GM12801 (cell line): ENCODE results near the gene SMYD1.

ENCODE experiments used
- CTCF ChIP-seq: IDR thresholded peaks from one replicate; pipeline ENCODE4 v1.5.1; 2011; ENCODE audit warnings: control low read depth; ENCODE audit not compliant: insufficient read length; ENCODE audit errors: extremely low read depth

The SMYD1 gene

GRCh38 chr2:88123164-88123974 is 55.7 kb downstream of the SMYD1 start:
- TF ChIP-seq CTCF, result no peak

GRCh38 chr2:88123975-88124917 is 56.6 kb downstream of the SMYD1 start:
- TF ChIP-seq CTCF, result no peak

- TF ChIP-seq CTCF, result no peak
These were observed 57.8 kb downstream of the SMYD1 start for GRCh38 chr2:88125344-88125923.

GRCh38 chr2:88125924-88126771 is 58.5 kb downstream of the SMYD1 start:
- no peak for TF ChIP-seq CTCF

- no peak for TF ChIP-seq CTCF
These were observed 59.4 kb downstream of the SMYD1 start for GRCh38 chr2:88126772-88127637.

GRCh38 chr2:88127638-88127887 is 59.9 kb downstream of the SMYD1 start:
- TF ChIP-seq CTCF, result no peak
